HG03342 (cell line): ENCODE data around the gene PSD2.

Source experiments
- ATAC-seq: cut with Tn5 transposase; IDR thresholded peaks from one replicate; pipeline ENCODE4 v1.9.1; 2021; ENCODE audit warnings: mild to moderate bottlenecking, moderate library complexity; ENCODE audit not compliant: unreplicated experiment

PSD2 gene

DNA sequence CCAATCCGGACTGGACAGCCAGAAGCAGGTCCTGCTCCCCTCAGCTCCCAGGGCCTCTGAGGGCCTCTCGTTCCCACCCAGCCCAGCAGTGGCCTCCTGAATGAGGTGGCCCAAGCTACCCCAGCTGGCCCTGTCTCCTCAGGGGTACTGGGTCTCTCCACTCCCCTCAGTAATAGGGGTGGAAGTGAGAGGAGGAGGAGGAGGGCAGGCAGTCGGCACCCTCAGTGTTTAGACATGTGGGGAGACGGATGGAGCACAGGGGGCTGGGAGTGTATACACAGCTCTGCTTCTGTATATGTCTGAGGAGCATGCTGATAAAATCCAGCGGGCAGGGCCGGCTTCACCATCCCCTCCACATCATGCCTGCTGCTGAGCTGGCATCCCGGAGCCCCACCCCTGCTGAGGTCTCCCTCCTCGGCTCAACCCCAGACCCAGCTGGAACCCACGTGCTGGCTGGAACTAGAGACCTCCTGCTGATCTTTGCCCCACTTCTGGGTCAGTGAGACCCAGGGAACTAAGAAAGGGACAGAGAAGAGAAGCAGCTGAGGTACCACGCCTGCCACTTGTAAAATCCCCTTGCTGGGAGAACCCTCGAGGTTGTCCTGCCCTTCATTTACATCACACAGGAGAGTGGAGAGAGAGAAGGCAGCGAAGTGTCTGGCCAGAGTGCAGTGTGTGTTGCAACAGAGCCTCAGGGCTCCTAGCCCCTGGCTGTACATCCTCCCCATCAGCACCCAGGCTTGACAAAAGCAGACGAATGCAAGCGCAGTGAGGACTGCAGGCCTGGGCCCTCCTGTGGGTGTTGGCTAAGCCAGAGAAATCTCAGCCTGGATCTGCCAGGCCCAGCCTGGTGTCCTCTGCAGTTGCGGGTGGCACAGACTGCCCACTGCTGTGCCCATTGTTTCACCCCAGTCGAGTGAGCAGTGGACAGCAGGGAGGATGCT, 77.5 kb downstream of the PSD2 start:
- ATAC-seq, result no peak

DNA sequence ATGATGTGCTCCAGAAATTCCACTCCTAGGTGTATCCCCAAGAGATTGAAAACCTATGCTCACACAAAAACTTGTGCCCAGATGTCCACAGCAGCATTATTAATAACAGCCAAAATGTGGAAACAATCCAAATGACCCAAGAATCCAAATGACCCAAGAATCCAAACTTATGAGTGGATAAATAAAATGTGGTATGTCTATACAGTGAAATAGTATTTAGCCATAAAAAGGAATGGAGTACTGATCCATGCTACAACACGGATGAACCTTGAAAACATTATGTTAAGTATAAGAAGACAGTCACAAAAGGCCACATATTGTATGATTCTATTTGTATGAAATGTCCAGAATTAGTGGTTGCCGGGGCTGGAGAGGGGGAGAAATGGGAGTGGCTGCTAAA, 80.3 kb downstream of the PSD2 start:
- no peak for ATAC-seq

DNA sequence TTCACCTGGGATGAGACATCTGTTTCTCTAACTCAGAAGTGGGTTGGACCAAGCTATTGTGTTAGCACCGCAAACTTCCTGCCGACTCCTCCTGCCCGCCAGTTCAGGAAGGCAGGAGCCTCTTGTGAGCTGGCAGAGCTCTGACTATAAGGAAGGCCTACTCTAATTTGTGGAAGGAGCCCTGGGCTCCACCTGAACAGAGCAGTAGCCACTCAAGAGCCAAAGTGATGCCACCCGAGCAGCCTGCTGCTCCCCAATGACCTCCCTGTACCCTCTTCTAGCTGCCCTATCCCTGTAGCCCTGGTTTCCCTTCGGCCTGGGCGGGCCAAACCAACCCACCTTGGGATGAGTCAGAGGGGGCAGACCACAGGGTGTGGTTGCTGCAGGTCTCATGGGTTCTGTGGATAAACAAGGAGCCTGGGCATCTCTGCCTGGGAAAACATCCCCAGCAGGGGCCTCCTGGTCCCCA, 81.6 kb downstream of the PSD2 start:
- no peak for ATAC-seq

DNA sequence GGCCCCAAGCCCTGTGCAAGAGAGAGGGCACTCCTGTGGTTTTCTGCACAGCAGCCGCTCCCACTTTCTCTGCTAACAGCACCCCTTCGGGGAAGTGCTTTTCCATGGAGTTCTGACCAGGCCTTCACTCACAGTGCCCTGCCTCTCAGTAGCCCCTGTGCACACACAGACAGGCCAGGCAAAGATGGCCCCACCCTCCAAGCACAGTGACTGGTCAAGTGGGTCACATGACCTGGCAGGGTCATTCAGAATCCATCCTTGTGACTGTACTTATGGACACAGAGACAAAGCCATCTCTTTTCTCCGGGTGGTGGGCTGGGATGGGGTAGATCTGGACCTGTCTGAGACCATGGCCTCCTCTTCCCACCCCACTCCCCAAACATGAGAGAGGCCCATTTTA, 82.5 kb downstream of the PSD2 start:
- ATAC-seq, result no peak

DNA sequence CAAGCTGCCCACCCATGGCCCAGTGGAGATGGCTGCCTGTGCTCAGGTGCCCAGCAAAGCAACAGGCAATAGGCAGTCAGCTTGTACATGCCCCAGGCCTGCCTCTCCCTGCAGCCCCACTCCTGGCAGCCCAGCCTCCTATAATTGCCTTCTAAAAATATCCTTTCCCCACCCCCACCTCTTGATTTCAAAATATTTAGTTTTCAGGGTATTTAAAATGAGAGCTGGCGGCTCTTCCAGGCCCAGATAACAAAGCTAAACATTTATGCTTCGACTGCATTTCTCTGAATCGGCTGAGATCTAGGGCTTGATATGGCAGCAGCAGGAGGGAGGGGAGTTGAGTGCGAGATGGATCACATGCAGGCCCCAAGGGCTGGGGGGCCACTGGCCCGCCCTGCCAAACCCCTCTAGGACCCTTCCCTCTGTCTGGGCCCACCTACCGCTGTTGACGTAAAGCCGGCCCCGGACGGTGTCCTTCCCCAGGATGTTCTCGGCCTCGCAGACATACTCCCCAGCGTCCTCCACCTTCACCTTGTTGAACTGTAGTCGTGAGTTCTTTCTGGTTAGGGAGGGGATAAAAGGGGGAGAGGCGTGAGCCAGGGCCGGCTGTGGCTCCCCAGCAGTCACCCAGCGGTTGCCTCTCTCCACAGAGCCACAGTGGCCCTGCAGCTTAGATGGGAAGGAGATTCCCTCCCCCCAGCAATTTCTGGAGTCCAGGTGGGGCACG, 85.0 kb downstream of the PSD2 start:
- no peak for ATAC-seq

DNA sequence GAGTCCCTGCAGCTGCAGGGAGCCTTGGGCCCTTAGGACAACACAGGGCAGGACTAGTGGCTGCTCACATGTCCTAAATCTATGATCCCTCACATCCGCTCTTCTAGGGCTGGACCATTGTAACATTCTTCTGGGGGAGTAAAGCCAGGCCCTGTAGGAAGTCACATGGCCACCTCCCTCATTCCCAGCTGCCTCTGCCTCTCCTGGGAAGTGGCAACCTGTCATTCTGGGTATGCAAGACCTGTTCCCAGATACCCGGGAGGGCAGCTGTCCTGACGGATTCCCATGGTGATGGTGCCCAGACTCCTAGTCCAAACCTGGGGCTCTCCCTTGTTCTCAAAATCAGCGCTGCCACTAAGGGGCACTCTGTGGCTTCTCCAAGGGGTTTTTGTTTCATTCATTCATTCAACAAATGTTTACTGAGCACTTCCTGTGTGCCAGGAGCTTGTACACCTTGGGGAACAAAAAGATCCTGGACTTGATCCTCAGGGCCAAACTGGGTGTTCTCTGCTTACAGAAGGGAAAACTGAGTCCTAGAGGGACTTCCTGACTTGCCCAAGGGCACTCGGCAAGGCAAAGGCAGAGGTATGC, 85.6 kb downstream of the PSD2 start:
- ATAC-seq, result no peak

DNA sequence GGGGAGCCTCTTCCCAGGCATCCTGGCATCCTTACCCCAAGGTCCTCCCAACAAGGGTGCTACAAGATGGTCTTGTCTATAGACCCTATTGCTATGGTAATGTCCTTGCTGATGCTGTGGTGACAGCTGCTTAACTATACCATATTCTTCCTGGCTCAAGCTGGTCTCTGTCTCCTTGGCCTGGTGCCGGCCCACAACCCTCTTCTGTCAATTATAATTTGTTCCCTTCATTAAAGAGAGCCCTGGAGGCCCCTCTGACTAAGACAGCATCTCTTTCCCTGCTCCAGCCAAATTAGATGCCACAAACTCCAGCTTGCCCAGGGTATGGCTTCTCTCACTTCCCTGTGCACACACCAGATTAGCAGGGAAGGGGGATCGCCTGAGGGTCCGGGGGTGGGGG, 86.7 kb downstream of the PSD2 start:
- ATAC-seq, result no peak

DNA sequence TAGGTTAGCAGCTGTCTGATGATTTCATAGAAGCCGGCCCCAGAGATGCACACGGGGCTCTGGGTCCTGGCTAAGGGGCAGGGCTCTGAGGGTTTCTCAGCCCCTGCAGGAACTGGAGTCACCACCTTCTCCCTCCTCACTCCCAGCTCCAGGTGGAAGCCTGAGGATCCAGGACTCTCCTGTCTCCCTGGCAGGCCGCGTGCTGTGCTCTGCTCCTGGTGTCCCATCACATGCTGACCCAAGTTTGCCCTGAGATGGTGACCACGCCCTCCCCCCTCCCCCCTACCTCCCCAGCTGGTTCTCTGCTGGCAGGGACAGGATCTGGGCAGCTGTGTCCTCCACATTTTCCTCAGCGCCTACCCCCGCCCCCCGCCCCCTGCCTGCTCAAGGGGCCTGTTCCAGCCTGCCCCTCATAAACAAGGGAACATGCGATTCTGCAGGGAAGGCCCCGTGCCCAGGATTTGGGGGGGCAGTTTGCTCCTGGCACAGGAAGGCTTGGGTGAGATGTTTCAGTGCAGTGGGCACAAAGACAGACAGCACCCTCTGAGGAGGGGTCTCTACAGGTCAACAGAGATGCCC, 87.4 kb downstream of the PSD2 start:
- no peak for ATAC-seq

DNA sequence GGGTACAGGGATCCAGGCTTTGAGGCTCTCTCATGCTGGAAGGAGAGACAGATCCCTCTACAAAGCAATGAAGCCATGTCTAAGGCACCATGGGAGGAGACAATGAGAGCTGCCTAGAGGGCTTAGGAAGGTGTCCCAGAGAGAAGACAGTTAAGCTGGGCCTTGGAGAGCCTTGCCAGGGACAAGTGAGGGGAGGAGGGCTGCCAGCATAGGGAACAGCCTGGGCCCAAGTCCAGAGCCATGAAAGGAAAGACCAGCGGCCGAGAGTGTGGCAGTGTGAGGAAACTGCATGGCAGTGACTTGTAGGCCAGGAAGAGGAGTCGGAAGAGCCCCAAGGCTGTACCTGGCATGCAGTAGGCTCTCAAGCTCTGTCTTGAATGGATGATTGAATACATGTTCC, 88.5 kb downstream of the PSD2 start:
- no peak for ATAC-seq

DNA sequence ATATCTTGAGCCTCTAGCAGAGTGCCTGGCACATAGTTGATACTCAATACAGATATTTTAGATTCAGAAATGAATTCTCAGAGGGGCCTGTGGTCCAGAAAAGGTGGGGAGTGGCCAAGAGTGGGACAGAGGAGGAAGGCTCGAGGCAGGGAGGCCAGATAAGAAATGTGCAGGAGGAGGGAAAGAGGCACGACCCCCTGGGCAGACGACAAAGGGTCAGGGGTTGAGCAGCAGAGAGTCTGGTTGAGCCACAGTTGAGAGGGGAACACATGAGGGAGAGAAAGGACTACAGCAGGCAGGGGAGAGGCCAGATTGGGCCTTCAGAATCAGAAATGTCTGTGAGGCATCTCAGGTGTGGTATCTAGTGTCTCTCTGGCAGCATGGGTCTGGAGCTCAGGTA, 89.1 kb downstream of the PSD2 start:
- no peak for ATAC-seq

DNA sequence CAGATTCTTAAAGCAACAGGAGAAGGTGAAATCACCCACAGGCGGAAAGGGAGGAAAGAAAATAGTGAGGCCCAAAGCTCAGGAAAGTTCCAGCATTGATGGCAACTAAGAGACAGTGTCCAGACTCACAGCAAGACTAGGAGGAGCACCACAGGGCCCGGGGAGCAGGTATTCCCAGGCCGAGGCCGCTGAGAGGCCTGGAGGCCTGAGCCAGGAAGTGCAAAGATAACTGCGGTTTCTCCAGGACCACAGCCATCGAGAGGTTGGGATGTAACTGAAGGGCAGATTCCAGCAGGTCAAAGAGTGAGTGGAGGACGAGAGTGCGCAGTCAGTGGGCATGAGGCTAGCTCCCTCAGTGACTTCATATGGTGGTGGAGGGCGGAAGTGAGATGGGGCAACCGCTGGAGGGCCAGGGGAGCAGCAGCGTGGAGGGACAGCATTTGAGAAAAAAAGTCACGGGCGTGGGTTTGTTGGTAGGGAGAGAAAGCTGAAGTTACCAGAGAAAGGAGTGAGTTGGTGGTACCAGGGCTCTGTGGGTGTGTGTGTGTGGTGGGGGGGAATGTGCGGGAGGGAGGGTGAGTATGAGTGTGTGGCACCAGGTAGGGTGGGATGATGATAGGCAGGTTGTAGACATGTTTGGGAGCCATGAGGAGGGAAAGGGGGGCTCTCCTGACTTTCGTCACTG, 89.7 kb downstream of the PSD2 start:
- ATAC-seq, result no peak

DNA sequence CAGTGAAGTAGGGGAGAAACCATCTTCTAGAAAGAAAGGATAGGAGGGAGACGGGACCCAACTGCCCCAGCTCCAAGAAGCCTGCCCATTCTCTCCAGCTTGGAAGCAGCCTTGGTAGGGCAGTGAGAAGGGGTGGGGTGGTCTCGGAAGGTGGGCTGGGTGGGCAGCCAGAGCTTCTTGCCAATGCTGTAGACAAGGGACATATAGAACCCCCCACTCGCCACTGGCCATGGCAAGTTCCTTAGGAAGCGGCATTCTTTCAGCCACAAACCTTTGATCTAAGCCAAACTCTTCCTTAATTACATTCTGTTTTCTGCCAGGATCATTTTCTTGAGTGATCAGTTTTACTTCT, 90.2 kb downstream of the PSD2 start:
- ATAC-seq, result no peak

DNA sequence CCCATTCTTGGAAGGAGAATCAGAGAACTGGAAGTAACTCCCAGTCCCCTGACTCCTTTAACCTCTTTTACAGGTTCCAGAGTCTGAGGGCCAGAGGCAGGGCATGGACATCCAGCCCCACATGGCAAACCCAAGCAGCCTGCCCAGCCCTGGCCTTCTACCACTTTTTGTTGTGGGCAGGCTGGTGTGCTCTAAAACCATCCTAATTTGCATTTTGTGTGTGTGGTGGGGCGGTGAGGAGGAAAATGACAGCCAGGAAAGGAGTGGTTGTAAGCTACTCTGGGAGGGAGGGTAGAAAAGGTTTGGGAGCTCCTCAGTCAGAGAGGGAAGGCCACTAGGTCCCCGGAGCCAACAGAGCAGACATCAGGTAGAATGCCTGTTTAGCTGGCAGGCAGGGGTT, 90.6 kb downstream of the PSD2 start:
- no peak for ATAC-seq

DNA sequence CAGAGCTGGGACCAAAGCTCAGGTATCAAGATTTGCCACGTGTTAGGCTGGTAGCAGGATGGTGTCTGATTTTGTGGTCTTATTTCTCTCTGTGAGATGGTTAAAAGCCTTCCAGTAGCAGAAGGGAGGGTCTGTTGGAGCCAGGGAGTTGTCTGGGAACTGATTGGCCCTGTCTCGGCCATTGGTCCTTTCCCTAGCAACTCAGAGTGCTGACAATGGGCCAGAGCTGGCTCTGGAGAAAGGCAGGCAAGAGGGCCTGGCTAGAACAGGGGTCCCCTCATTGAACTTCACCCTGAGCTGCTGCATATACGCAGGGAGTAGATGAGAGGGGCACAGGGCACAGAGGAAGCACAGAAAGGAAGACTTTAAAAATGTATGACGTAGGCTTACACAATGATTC, 92.8 kb downstream of the PSD2 start:
- no peak for ATAC-seq

DNA sequence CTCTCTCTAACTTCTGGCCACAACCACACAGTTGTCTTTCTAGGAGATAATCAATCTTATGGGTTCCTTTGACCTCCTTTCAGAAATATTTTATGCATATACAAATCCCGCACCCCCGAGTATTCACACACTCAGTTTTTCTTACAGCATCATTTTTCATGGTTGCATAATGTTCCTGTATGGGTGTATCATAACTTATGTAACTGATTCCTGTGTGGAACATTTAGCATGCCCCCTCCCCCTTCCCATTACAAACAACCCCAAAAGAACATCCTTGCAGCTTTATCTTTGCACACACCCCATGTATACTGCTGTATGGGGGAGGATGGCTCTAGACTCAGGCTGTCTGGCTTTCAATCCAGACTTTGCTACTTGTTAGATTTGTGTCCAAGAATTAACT, 93.8 kb downstream of the PSD2 start:
- no peak for ATAC-seq

DNA sequence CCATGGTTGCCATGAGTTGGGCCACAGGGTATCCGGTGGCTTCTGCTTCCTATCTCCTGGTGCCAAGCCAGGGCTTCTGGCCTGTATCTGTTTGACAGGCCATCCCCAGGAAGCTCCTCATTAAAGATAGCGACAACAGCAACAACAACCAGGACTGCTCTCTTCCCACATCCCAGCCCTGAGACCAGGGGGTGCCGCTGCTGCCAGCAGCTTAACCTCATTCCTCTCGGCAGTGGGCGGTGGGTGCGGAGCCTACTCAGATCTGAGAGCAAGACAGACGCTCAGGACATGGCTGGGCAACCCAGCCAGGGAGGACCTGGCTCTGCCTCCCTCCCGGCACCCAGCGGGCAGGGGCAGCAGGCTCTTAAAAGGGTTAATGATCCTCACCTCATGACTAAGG, 98.3 kb downstream of the PSD2 start:
- no peak for ATAC-seq
